ENCODE measurements around the gene CSTB.

Gene CSTB

DNA sequence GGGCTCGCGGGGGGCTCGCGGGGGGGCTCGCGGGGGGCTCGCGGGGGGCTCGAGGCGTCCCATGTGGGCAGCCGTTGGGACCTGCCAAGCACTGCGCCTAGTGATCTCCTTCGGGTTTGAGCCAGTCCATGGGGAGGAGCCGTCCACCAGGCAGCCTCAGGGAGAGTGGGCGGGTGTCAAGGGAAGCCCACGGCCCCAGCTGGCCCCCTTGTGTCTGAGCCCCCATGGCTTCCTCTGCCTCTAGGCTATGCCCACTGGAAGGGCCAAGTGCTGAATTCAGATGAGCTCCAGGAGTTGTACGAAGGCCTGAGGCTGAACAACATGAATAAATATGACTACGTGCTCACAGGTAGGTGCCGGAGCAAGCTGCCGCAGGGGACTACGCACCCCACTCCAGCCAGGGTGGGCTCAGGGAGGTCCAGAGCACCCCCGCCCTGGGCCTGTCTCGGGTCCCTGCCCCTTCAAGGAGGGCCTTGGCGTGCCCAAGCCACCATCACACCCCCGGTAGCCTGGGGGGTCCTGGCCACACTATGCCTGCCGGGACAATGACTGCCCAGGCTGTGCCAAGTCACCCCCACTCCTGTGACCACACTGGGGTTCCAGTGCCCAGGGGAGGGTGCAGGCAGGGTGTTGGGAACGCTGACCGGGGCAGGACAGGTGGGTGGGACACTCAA lies 34.5 kb downstream of the CSTB start:
- TF ChIP-seq CTCF (conservative IDR thresholded peaks at IDR 0.05; ENCODE audit: control insufficient read depth, insufficient read depth, low read depth, low read length) = no peak
- H3K4me3 ChIP-seq (ENCODE audit: control insufficient read depth, low read depth, low read length) = no peak overlapping the region
- no peak for DNase-seq (ENCODE audit: low read depth)

GRCh38 chr21:43740497-43741156 lies 35.5 kb downstream of the CSTB start:
- peak; percentile 45 for DNase-seq (ENCODE audit: low read depth)
- no peak overlapping the region for H3K4me3 ChIP-seq (ENCODE audit: control insufficient read depth, low read depth, low read length)
- no peak for TF ChIP-seq CTCF (conservative IDR thresholded peaks at IDR 0.05; ENCODE audit: control insufficient read depth, insufficient read depth, low read depth, low read length)

DNA sequence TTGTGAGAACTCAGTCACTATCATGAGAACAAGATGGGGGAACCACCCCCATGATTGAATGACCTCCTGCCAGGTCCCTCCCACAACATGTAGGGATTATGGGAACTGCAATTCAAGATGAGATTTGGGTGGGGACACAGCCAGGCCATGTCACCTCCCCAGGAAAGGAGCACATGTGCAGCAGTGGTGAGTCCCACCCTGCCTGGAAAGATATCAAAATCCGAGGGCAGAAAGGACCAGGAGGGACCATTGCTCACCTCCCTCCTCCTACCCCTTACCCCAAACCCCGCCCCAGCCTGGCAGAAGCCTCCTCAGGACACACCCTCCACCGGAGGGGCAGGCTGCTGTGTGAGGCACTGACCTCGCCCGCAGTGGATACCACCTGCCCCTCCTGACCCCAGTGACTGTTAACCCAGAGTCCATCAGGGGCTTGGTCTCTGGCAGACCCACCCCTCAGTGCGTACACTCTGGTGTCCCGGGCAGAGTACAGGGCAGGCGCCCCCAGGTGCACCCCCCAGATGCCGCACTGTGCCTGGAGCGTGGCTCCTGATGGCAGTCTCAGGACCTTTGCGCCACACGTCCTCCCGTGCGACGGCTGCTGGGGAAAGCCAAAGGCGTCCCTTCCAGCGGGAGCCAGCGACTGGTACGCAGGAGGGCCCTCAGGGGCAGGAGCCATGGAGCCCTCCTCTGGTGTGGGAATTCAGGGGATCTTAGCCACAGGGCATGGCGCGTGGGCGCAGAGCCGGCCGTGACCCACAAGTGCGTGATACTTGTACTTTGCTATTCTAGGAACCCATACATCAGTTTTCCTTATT lies 36.3 kb downstream of the CSTB start:
- no peak overlapping the region for H3K4me3 ChIP-seq (ENCODE audit: control insufficient read depth, low read depth, low read length)
- TF ChIP-seq CTCF (conservative IDR thresholded peaks at IDR 0.05; ENCODE audit: control insufficient read depth, insufficient read depth, low read depth, low read length) = no peak
- DNase-seq (ENCODE audit: low read depth) = no peak

DNA sequence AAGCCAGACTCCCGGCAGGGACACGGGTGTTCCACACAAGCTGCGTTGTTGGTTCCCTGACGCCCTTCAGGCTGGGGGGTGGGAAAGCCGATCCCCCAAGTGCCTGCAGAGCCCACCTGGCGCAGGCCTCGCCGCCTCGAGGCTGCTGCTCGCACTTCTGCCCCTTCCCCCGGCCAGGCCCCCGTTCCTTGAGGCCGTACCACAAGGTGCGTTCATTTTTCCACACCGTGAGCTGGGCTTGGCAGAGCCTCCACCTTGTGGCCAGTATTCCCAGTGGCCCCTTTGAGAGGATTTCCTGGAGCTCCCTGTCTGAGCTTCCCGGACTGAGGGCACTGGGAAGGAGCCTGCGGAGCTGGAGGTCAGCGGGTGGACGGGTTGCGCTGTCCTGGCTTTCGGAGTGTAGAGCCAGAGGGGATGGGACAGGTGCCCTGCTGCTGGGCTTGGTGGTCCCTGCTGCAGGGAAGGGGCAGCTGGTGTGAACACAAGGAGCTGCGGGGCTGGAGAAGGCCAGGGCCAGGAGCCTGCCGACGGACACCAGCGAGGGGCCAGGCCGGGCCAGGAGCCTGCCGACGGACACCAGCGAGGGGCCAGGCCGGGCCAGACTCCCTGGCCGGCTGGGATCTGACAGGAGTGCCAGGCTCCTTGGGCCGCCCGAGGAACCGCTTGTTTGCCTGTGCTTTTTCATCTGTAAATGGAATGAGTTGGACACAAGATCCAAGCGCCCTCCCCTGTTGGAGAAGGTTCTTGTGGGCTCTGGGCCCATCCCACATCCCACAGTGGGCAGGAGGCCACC lies 38.8 kb downstream of the CSTB start:
- no peak for TF ChIP-seq CTCF (conservative IDR thresholded peaks at IDR 0.05; ENCODE audit: control insufficient read depth, insufficient read depth, low read depth, low read length)

DNA sequence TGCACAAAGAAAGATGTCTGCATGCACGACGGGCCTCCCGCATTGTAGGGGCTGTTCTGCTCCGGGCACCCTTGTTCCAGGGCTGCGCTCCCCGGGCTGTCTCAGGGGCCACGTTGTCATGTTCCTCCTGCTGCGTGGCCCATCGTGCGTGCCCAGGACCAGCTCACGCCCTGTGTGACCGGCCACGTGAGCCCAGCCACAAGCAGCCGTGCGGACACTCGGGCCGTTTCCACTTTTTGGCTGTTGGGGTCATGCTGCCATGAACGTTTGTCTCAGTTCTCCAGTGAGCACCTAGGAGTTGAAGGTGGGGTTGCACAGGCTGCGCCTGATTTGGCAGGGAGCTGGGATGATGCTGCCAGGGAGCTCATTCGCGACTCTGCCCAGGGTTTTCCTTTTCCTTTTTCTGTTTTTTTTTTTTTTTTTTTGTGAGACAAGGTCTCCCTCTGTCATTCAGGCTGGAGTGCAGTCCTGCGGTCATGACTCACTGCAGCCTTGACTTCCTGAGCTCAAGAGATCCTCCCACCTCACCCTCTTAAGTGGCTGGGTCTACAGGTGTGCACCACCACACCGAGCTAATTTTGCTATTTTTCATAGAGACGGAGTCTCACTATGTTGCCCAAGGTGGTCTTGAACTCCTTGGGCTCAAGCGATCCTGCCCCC lies 39.8 kb downstream of the CSTB start:
- no peak for TF ChIP-seq CTCF (conservative IDR thresholded peaks at IDR 0.05; ENCODE audit: control insufficient read depth, insufficient read depth, low read depth, low read length)
- H3K4me3 ChIP-seq (ENCODE audit: control insufficient read depth, low read depth, low read length) = no peak overlapping the region
- DNase-seq (ENCODE audit: low read depth) = no peak

More for the DNA sequence above, 38.8 kb downstream of the CSTB start:
- DNase-seq (ENCODE audit: low read depth) = no peak
- no peak overlapping the region for H3K4me3 ChIP-seq (ENCODE audit: control insufficient read depth, low read depth, low read length)
